Gastrocnemius medialis (tissue), 4 donors: ENCODE measurements around the gene CFAP20. TPM values are rescaled to one million over a fixed set of nuclear protein-coding genes. Genes with fewer than 3 reads are reported as not detected.
A peak's percentile ranks its signal among the peaks of the same experiment; 100 is the strongest.

Source experiments
- ATAC-seq, 2 donors: fragments of 150-250 bp; one replicate each; pipeline ENCODE4 v1.9.1; 2016
- DNase-seq, 2 donors: peaks; one replicate each; pipeline ENCODE4 v3.0.0-alpha.2; 2019
- H3K27ac ChIP-seq, 4 donors: fragments of 200-600 bp; sonication (generic); 1 replicate in 1 of 4; 2 replicates in 3 of 4; pipeline ENCODE4 v1.5.1; 2016 to 2018; ENCODE audit warnings: mild to moderate bottlenecking in 2 of 4, moderate library complexity in 1 of 4
- H3K27me3 ChIP-seq, 3 donors: fragments of 200-600 bp; sonication (generic) in 2 of 3; 1 replicate in 1 of 3; 2 replicates in 2 of 3; pipeline versions ENCODE4 v1.5.1 to v1.6.0; 2016 to 2019; ENCODE audit warnings: mild to moderate bottlenecking in 1 of 3, moderate library complexity in 1 of 3
- H3K36me3 ChIP-seq, 2 donors: fragments of 200-600 bp; sonication (generic) in 1 of 2; one replicate each; pipeline ENCODE4 v1.5.1; 2017 to 2018
- H3K4me1 ChIP-seq, 2 donors: fragments of 200-600 bp; sonication (generic) in 1 of 2; one replicate each; pipeline ENCODE4 v1.5.1; 2016 to 2017; ENCODE audit warnings: mild to moderate bottlenecking in 2 of 2
- H3K4me3 ChIP-seq, 4 donors: fragments of 200-600 bp; sonication (generic) in 3 of 4; 1 replicate in 1 of 4; 2 replicates in 3 of 4; pipeline ENCODE4 v1.5.1; 2016 to 2019; ENCODE audit warnings: mild to moderate bottlenecking in 2 of 4
- H3K9me3 ChIP-seq, 3 donors: fragments of 200-600 bp; sonication (generic) in 2 of 3; 1 replicate in 1 of 3; 2 replicates in 2 of 3; pipeline ENCODE4 v1.5.1; 2016 to 2019
- CTCF ChIP-seq, 5 experiments: fragments of 450-650 bp in 3 of 5; fragments of 200-600 bp in 2 of 5; sonication (generic) in 2 of 5; IDR thresholded peaks in 4 of 5; conservative IDR thresholded peaks in 1 of 5; 1 replicate in 4 of 5; 2 replicates in 1 of 5; pipeline ENCODE4 v1.5.1; 2016 to 2019; ENCODE audit warnings: antibody characterized with exemption in 5 of 5, mild to moderate bottlenecking in 3 of 5, moderate library complexity in 3 of 5
- POLR2A ChIP-seq, 2 donors: fragments of 450-650 bp; IDR thresholded peaks; one replicate each; pipeline ENCODE4 v1.6.1; 2017; ENCODE audit warnings: antibody characterized with exemption in 2 of 2, mild to moderate bottlenecking in 2 of 2, moderate library complexity in 2 of 2
- in situ Hi-C, 4 donors: fragments of 200-750 bp; cut with MboI; loops; one replicate each; pipeline versions ENCODE4 v1.15.0 to v1.8.0; 2017; ENCODE audit warnings: low sequenced_read_pairs in 4 of 4
- intact Hi-C: fragments of 100-400 bp; cut with DNase I; formaldehyde crosslinking; loops from one replicate; pipeline ENCODE4 v1.15.1; 2023; ENCODE audit warnings: low total_unique reads
- total RNA-seq, 4 donors: library from RNA; depleted of rRNA; stranded (reverse); fragments of >200 nt; gene quantifications; one replicate each; pipeline versions ENCODE4 v1.1.0 to v1.2.3, GENCODE V29; 2016

The CFAP20 gene
- total RNA-seq, 4 donors from 2014 or later, result 6.5 to 16.0 (median 9.1) TPM

- Histone ChIP-seq H3K36me3 (no peaks in the 10 kb centered on the region), H3K4me1 (peaks cover 27 to 39% of the 10 kb centered on the region in 2 donors), H3K27me3 (no peaks in the 10 kb centered on the region), H3K4me3 (peak overlapping the region; percentile 9 to 87 (median 56)), H3K27ac (peak overlapping the region; percentile 86 to 91 (median 90)), H3K9me3 (no peaks in the 10 kb centered on the region)
- no peak for TF ChIP-seq POLR2A (IDR thresholded peaks at IDR 0.05)
- peak in 3 of 5 experiments; percentile 22 to 48 (median 31) for TF ChIP-seq CTCF (IDR thresholded peaks at IDR 0.05 in 4 of 5, conservative IDR thresholded peaks at IDR 0.05 in 1 of 5)
- ATAC-seq (no peak), DNase-seq (no peak)
- intact Hi-C loops (loop anchor here (2.0 to 10.0 kb wide), 5 partner anchors 70 to 390 kb away; partner anchors contain the start of genes CSNK2A2 and KATNB1), in situ Hi-C loops (loop anchor here in 3 of 4 donors (5.0 to 10.0 kb wide), 2 partner anchors 102 to 105 kb away; partner anchors contain the start of gene MMP15 (in 2 of the 3))
These were observed 2.1 kb downstream of the CFAP20 start for GRCh38 chr16:58127033-58127556.

- Histone ChIP-seq H3K36me3 (no peaks in the 10 kb centered on the region), H3K27ac (peak overlapping the region; percentile 86 to 91 (median 90)), H3K9me3 (no peaks in the 10 kb centered on the region), H3K27me3 (no peaks in the 10 kb centered on the region), H3K4me3 (peak overlapping the region in 3 of 4 donors; percentile 9 to 84 (median 28)), H3K4me1 (peaks cover 33 to 45% of the 10 kb centered on the region in 2 donors)
- TF ChIP-seq CTCF (IDR thresholded peaks at IDR 0.05 in 4 of 5, conservative IDR thresholded peaks at IDR 0.05 in 1 of 5) (no peak), POLR2A (IDR thresholded peaks at IDR 0.05) (no peak)
- ATAC-seq (no peak), DNase-seq (no peak)
- intact Hi-C loops (loop anchor here (2.0 to 10.0 kb wide), 5 partner anchors 71 to 389 kb away; partner anchors contain the start of genes CSNK2A2 and KATNB1), in situ Hi-C loops (loop anchor here in 3 of 4 donors (5.0 to 10.0 kb wide), 2 partner anchors 102 to 104 kb away; partner anchors contain the start of gene MMP15 (in 2 of the 3))
These were observed 2.7 kb downstream of the CFAP20 start for GRCh38 chr16:58126451-58126961.

GRCh38 chr16:58125781-58126335 lies 3.3 kb downstream of the CFAP20 start:
- in situ Hi-C loops, result loop anchor here in 3 of 4 donors (5.0 to 10.0 kb wide), 2 partner anchors 101 to 104 kb away; partner anchors contain the start of gene MMP15 (in 2 of the 3)
- DNase-seq (no peak), ATAC-seq (no peak)
- H3K27me3 ChIP-seq, result no peaks in the 10 kb centered on the region
- intact Hi-C loops, result loop anchor here (2.0 to 10.0 kb wide), 5 partner anchors 71 to 389 kb away; partner anchors contain the start of genes CSNK2A2 and KATNB1
- peaks cover 39 to 52% of the 10 kb centered on the region in 2 donors for H3K4me1 ChIP-seq
- H3K9me3 ChIP-seq, result no peaks in the 10 kb centered on the region
- H3K27ac ChIP-seq, result peak overlapping the region in 3 of 4 donors; percentile 86 to 91 (median 90)
- H3K36me3 ChIP-seq, result no peaks in the 10 kb centered on the region
- no peak for TF ChIP-seq CTCF (IDR thresholded peaks at IDR 0.05 in 4 of 5, conservative IDR thresholded peaks at IDR 0.05 in 1 of 5)
- TF ChIP-seq POLR2A (IDR thresholded peaks at IDR 0.05), result no peak
- H3K4me3 ChIP-seq, result no peak overlapping the region

- Histone ChIP-seq H3K4me3 (no peak overlapping the region), H3K27me3 (no peaks in the 10 kb centered on the region), H3K9me3 (no peaks in the 10 kb centered on the region), H3K36me3 (no peaks in the 10 kb centered on the region), H3K4me1 (peaks cover 47 to 60% of the 10 kb centered on the region in 2 donors), H3K27ac (no peak overlapping the region)
- TF ChIP-seq CTCF (IDR thresholded peaks at IDR 0.05 in 4 of 5, conservative IDR thresholded peaks at IDR 0.05 in 1 of 5), result no peak
- no peak for TF ChIP-seq POLR2A (IDR thresholded peaks at IDR 0.05)
- in situ Hi-C loops, result loop anchor here in 3 of 4 donors (5.0 to 10.0 kb wide), 2 partner anchors 100 to 103 kb away; partner anchors contain the start of gene MMP15 (in 2 of the 3)
- ATAC-seq (no peak), DNase-seq (no peak)
- intact Hi-C loops, result loop anchor here (5.0 to 10.0 kb wide), 4 partner anchors 72 to 388 kb away; partner anchors contain the start of genes CSNK2A2 and KATNB1
These were observed 4.1 kb downstream of the CFAP20 start for GRCh38 chr16:58125041-58125440.
